ENCODE results near the gene ARMS2.

DNA sequence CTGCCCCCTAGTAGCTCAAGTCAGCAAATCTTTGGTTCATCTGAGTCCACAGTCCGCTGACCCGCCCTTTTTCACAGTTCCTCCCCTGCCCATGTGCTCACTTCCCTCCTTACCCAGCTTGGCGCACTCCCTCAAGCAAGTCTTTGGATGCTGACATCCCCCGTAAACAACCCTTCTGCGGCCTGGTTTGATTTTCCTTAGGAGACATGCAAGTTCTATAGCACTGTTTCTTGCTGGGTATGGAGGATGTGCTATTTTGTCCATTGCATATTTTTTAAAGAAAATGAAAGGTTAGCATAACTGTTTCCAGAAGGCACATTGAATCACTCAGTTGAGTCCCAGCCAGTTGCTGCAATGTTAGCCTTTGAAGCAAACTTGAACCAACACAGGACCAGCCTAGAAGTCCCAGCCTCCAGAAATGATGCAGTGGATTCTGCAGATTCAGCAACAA is 45.1 kb downstream of the ARMS2 start:
- TF ChIP-seq, protein P1, sequence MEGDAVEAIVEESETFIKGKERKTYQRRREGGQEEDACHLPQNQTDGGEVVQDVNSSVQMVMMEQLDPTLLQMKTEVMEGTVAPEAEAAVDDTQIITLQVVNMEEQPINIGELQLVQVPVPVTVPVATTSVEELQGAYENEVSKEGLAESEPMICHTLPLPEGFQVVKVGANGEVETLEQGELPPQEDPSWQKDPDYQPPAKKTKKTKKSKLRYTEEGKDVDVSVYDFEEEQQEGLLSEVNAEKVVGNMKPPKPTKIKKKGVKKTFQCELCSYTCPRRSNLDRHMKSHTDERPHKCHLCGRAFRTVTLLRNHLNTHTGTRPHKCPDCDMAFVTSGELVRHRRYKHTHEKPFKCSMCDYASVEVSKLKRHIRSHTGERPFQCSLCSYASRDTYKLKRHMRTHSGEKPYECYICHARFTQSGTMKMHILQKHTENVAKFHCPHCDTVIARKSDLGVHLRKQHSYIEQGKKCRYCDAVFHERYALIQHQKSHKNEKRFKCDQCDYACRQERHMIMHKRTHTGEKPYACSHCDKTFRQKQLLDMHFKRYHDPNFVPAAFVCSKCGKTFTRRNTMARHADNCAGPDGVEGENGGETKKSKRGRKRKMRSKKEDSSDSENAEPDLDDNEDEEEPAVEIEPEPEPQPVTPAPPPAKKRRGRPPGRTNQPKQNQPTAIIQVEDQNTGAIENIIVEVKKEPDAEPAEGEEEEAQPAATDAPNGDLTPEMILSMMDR (IDR thresholded peaks at IDR 0.05) = no peak
- TF ChIP-seq SIN3A (IDR thresholded peaks at IDR 0.05; ENCODE audit: borderline replicate concordance, low read depth, low read length) = no peak
- TF ChIP-seq JUND (IDR thresholded peaks at IDR 0.05) = no peak
- TF ChIP-seq, protein P2, sequence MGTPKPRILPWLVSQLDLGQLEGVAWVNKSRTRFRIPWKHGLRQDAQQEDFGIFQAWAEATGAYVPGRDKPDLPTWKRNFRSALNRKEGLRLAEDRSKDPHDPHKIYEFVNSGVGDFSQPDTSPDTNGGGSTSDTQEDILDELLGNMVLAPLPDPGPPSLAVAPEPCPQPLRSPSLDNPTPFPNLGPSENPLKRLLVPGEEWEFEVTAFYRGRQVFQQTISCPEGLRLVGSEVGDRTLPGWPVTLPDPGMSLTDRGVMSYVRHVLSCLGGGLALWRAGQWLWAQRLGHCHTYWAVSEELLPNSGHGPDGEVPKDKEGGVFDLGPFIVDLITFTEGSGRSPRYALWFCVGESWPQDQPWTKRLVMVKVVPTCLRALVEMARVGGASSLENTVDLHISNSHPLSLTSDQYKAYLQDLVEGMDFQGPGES (IDR thresholded peaks at IDR 0.05; ENCODE audit: low read depth, low read length) = no peak
